NCI-H2171 (cell line): ENCODE results near the gene SLAMF7.

Experiments used
- DNase-seq: peaks from one replicate; lab custom pipeline; 2025; lab: John Stamatoyannopoulos, UW

The SLAMF7 gene

GRCh38 chr1:160745551-160745950, 6.5 kb downstream of the SLAMF7 start:
- no peak for DNase-seq

- DNase-seq = no peak
Observed at GRCh38 chr1:160746836-160747500, 7.9 kb downstream of the SLAMF7 start.

- no peak for DNase-seq
Observed at GRCh38 chr1:160747717-160748116, 8.7 kb downstream of the SLAMF7 start.

- no peak for DNase-seq
Observed at GRCh38 chr1:160748181-160748877, 9.3 kb downstream of the SLAMF7 start.

GRCh38 chr1:160748878-160749269, 9.8 kb downstream of the SLAMF7 start:
- DNase-seq = no peak

- DNase-seq = no peak
Observed at GRCh38 chr1:160750608-160751007, 11.6 kb downstream of the SLAMF7 start.

GRCh38 chr1:160752406-160752805, 13.4 kb downstream of the SLAMF7 start:
- no peak for DNase-seq

- no peak for DNase-seq
Observed at GRCh38 chr1:160752924-160753323, 13.9 kb downstream of the SLAMF7 start.

GRCh38 chr1:160753594-160753993, 14.5 kb downstream of the SLAMF7 start:
- no peak for DNase-seq

GRCh38 chr1:160755461-160755860, 16.4 kb downstream of the SLAMF7 start:
- DNase-seq = no peak

GRCh38 chr1:160755911-160756848, 17.1 kb downstream of the SLAMF7 start:
- DNase-seq = no peak

GRCh38 chr1:160756849-160757201, 17.8 kb downstream of the SLAMF7 start:
- DNase-seq = no peak

- no peak for DNase-seq
Observed at GRCh38 chr1:160758521-160758920, 19.5 kb downstream of the SLAMF7 start.

- no peak for DNase-seq
Observed at GRCh38 chr1:160759740-160760139, 20.7 kb downstream of the SLAMF7 start.

- DNase-seq = no peak
Observed at GRCh38 chr1:160761046-160761445, 22.0 kb downstream of the SLAMF7 start.

- DNase-seq = no peak
Observed at GRCh38 chr1:160761886-160762285, 22.8 kb downstream of the SLAMF7 start.

- DNase-seq = no peak
Observed at GRCh38 chr1:160763993-160764392, 24.9 kb downstream of the SLAMF7 start.

- no peak for DNase-seq
Observed at GRCh38 chr1:160767395-160768294, 28.6 kb downstream of the SLAMF7 start.

- no peak for DNase-seq
Observed at GRCh38 chr1:160768295-160768657, 29.2 kb downstream of the SLAMF7 start.

- DNase-seq = no peak
Observed at GRCh38 chr1:160772331-160772730, 33.3 kb downstream of the SLAMF7 start.

GRCh38 chr1:160773093-160773492, 34.0 kb downstream of the SLAMF7 start:
- no peak for DNase-seq
